Cortex of kidney (tissue), 1 donor: ENCODE results near the gene ADAMTS12.

Experiments
- DNase-seq: peaks from one replicate; lab custom pipeline; 2025; lab: John Stamatoyannopoulos, UW

Gene ADAMTS12

DNA sequence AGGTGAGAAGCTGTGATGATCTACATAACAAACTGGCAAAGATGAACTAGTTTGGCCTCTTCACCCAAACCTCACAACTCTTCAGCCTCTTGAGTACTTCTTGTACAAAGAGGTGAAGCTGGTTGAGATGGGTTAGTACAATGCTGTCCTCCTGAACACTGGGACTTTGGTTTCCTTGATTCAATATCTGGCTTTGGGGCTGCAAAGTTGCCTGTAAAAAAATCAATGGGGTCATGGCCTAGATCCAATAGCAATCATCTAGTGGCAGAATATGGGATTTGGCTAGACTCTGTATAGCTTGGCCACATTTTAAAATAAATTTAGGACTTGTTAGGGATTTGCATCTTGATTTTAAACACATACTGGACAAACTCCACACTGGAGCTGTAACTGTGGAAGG is 179.1 kb downstream of the ADAMTS12 start:
- no peak for DNase-seq

DNA sequence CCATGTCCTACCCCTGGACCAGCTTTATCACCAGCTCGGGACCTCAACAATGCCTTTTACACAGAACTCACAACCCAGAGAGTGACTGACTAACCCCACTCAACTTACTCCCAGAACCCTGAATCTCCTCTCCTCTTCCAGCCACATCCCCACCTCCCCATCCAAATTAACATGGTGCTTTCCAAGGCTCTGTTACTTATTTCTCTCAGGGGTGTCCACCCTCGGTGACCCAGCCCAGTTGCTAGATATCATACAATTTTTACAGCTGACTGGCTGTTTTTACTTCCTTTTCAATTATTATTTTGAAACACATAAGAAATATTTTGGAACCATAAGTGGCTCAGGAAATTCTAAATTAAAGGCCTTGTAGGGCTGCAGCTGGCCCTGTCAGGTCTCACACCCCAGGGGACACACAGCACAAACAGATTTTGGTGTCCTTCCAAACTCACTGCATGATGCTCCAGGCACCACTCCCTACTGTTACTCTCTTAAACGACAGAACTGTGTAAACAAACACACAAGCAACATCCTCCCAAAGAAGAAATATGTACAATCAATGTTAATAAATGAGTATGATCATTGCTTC is 180.6 kb downstream of the ADAMTS12 start:
- DNase-seq, result no peak

DNA sequence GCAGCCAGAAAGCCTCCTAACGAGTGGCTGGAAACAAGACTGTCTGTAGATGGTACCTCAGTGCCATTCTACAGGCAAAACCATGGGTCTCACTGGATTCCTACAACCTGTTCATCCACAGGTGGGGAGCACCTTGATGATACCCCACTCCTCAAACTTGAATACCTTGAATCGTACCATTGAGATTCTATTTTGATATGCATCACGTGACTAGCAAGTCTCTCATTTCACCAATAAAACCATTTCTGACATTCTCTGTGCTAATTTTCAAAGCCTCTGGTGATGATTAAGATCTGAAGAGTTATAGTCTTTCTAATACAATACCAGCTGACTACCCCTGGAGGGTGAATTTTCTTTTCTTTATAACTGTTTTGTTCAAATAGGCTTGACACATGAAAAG is 188.9 kb downstream of the ADAMTS12 start:
- no peak for DNase-seq

DNA sequence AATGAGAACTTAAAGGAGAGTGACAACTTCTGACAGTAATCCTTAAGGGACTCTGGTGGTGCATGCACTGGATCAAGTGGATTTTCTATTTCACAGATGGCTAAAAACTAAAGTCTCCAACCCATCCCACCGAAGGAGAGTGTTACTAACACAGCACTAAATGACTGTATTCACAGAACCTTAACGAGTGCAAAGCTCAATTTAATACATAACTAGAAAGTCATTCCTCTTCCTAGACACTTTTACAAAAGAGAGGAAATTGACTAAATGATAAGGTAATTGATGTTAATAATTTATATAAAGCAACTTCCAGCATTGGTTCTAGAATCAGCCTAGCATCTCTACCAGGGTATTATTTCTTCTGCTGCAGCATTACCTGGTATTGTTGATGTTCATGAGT is 189.8 kb downstream of the ADAMTS12 start:
- no peak for DNase-seq

DNA sequence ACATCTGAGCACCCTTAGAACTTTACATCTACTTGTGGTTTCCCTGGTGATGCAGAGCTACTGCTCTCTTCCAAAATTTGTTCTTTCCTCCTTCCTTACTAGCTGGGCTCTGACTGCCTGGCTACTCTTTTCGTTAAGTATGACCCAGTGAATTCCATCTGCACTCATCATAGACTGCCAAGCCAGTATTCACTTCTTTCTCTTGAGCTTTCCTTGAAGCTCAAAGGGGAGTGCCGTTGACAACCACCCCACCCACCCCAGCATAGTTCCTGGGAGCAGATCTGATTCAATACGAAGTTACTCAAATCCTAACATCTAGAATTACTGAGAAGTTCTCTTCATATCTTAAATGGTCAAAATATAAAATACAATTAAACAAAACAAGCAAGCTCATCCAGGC is 190.5 kb downstream of the ADAMTS12 start:
- no peak for DNase-seq

DNA sequence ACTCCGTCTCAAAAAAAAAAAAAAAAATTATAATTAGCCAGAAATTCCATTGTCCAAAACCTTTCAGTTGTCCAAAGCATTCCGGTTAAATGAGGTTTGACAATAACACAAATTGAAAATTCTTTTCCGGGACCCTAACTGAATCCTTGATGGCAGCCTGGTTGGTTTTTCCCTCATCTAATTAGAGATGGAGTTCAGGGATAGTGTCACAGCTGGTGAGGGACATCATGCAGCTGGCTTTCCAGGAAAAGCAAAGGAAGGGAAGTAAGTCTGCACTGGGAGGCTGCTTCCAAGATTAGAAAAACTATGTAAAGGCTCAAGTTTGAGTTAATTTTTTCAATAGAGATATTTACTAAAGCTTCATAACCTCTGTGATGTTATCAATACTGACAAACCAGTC is 195.4 kb downstream of the ADAMTS12 start:
- no peak for DNase-seq

DNA sequence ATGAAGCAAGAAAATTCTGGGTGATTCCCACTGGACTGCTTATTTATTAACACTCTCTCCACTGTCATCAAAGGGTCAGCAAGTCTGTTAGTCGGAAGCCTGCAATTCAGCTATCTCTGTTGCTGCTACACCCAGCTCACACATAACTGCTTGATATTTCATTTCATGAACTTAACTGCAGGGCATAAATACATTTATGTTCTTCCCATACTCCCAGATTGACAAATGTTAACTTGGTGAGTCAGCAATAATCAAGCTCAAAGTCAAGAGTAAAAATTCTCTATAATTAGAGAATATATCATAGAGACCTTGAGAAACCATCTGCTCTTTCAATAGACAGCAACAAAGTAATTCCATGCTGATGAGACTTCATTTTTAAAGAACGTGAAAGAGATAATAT is 198.8 kb downstream of the ADAMTS12 start:
- no peak for DNase-seq

DNA sequence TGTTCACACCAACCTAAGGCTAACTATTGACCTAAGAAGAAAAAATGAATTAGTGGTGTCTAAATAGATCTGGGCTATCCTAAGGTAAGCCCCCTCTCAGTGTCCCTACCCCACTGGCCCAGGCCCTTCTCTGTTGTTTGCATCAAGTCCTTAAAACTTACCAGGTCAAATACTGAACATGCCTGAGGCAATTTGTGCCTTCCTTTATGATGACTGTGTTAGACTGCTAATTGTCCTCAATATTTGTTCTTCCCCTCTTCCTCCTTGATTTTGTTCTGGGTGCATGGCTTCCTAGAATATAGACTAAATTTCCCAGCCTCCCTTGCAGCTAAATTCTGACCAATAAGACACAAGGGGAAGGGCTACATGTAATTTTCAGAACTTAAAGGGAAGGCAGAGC is 199.9 kb downstream of the ADAMTS12 start:
- no peak for DNase-seq

DNA sequence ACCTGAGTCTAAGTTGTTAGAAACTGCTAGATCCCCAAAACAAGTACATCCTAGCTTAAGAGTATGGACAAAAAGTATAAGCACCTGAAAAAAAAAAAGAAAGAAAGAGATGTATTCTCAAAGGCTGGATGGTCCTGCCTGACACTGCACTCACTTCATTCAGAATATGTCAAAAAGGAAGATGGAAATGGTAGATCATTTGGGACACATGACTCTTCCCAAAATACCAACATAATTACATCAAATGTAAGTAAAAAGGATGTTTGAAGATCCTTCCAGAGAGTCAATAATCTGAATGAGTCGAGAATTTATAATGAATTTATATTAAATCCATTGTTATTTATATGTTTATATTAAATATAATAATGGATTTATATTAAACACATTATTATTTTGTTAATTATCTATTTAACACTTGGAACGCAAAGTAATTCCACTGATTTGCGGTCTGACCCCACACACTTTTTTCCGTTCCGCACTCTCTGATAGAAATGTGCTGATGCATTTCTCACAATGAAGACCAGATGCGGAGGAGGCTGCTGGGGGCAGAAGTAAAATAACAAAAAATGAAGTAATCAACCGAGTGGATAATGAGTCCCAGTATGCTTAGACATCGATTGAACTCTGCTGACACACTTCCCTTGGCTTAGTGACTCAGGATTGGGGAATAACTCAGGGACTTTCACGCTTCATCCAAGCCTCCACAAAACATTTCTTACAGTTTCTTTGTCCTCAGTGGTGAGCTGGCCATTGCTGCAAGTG is 201.2 kb downstream of the ADAMTS12 start:
- DNase-seq, result no peak

DNA sequence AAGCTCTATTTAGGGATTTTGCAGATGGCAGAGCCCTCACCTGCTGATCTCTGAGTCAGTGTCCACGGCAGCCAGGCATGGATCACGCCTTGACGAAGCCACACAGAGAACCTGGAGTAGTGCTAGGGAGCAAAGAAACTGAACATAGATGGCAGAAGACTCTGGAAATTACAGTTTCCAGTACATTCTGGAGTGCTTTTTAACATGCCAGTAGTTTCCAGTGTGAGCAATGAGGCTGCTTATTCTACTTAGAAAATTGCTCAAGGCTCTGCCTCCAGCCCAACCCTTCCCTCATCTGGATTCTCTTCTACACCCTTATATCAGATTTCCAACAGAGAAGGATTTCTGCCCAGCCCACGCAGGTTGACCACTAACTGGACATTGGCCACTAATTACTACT is 203.3 kb downstream of the ADAMTS12 start:
- no peak for DNase-seq

DNA sequence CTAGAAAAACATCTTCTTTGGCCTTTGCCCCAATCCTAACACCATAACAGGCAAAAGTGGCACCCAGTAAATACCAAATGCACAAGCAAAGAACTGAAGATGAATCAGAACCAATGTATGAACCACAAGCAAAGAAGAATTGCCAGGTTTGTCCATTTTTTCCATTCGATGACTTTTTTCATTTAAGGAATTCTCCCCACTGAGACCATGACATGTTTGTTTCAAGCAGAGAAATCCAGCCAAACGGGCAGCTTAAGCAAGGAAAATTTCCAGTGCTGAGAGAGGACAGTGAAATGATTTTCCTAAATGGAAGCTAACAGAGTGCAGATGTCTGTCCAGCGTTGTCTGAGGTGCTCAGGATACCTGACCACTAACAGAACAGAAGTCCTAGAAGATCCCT is 203.7 kb downstream of the ADAMTS12 start:
- DNase-seq, result no peak

DNA sequence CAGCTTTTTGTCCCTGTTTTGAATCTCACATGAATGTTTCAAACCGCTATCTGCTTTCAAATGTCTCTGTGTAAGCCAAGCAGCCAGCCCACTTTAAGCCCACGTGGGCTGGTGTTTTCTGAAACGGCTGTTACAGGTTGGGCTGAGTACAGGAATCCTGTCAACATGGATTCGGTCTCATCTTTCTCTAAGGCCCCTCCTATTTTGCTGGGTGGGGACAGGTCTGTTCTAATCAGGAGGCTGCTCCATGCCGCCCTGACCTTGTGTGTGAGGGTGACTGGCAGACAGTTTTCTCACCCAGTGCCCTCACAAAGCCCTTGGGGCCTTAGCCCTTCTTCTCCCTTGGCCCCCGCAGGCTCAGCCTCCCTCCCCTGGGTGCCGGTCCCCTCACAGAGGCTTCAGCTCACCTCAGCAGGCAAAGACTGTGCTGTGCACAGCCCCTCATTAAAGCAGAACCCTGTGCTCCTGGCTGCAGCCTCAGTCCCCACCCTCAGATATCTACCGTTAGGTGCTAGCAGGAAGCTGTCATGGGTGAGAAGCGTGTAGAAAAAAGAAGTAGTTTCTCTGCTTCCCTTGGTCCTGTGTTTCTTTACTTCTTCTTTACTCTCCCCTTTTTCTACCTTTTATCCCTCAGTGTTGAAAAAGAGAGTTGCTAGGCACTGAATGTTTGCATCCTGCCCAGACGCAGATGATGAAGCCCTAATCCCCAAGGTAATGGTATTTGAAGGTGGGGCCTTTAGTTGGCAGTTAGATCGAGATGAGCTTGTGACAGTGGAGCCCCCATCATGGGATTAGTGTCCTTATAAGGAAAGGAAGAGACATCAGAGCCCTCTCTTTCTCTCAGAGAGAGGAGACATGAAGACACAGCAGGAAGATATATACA is 205.7 kb downstream of the ADAMTS12 start:
- DNase-seq, result no peak

DNA sequence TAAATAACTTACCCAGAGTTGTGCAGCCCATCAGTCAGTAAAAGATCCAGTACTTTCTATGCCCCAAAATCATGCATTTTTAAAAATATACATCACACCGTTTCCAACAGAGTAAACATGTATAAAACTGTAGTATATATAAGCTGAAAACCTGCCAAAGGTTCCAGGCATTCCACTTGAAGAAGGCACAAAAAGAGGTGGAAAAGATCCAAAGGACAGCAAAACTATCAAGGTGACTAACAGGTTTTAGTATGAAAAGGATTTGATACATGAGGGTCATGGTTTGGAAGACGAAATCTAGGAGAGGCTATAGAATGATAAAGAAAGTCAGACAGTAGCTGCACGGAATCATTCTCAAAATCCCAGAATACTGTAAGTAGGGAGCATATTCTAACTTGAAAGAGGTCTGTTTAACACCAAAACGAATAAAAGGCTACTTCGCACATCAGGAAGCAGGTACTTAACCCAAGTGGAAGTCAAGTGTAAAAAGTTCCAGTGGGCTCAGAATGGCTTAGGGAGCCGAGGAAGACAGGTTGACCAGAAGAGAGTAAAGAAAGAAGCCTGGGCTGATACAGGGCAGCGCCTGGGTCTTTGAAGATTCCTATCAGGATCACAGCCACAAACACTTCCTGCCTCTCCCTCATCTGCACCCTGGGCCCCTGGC is 207.2 kb downstream of the ADAMTS12 start:
- DNase-seq, result no peak

DNA sequence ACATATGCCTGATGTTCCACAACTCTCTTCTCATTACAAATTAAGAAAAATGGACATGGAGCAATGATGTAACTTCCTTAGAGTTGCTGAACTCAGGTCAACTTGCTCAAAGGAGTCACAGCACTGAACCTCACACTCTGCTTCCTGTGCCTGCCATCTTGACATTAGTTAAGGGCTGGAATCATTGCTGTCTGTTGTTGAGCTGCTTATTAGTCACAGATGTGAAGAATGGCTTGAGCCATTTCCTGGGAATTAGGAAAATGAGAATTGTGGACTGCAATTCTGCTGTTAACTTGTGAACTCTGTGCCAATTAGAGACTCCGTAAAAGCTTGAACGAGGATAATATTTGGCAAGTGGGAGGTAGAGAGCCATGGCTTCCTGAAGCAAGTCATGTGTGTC is 212.0 kb downstream of the ADAMTS12 start:
- no peak for DNase-seq

DNA sequence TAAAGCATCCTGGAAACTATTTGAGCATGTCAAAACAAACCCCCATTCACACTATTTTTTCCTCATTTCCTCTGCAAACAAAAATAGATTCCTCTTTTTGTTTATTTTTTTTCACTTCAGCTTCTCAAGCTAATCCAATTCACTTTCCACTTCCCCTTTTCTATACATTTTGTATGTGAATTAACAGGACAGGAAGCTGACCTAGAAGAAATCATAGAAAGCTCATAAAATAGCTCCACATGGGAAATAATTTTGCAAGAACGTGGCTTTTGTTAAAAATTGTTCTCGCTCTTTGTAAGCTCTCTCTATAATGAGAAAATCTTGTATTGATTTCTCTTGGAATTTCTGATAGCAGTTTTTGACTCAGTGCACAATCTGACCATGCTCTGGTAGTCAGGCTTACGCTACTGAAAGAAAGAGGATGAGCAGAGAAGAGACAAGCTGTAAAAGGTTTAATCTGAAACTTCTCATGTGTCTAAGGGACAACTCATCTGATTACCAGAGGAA is 215.8 kb downstream of the ADAMTS12 start:
- no peak for DNase-seq

DNA sequence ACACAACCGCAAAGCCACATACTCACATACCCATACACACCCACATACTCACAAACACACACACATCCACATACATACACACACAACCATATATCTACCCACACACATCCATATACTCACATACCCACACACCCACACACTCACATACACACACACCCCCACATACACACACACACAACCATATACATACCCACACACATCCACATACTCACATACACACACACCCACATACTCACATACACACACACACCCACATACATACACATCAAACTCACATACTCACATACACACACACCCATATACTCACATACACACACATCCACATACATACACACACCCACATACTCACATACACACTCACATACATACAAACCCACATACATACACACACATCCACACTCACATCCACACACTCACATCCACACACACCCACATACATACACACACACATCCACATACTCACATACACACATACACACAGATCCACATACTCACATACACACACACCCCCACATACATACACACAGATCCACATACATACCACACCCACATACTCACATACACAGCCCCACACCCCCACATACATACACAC is 220.0 kb downstream of the ADAMTS12 start:
- no peak for DNase-seq

DNA sequence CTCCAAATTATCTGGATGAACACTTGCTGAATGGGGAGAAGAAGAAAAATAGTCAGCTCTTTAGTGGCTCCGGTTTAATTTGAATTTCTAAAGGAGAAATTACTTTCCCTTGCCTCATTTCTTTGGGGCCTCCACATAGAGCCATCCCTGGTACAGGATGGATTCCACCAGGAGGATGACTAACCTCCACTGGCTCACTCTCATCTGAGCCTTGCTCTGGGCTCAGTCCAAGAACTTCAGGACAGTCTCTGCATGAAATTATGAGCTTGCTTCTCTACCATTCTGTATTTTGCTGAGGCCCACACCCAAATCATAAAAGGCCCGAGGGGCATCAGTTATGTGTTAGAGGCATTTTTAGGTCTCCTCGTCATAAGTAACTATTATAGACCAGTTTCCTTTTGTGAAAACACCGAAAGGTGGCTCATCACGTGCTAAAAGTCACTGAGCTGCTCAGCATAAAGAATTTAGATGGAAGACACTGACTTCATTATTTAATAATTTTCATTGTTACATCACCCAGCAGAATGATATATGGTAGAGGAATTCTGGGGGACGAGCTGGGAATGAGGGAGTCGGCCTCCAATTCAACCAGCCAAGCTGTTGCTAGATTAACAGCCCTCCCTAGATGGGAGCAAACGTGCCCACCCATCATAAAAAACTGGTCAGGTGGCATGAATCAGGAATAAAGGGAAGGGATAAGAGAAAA is 228.9 kb downstream of the ADAMTS12 start:
- no peak for DNase-seq

DNA sequence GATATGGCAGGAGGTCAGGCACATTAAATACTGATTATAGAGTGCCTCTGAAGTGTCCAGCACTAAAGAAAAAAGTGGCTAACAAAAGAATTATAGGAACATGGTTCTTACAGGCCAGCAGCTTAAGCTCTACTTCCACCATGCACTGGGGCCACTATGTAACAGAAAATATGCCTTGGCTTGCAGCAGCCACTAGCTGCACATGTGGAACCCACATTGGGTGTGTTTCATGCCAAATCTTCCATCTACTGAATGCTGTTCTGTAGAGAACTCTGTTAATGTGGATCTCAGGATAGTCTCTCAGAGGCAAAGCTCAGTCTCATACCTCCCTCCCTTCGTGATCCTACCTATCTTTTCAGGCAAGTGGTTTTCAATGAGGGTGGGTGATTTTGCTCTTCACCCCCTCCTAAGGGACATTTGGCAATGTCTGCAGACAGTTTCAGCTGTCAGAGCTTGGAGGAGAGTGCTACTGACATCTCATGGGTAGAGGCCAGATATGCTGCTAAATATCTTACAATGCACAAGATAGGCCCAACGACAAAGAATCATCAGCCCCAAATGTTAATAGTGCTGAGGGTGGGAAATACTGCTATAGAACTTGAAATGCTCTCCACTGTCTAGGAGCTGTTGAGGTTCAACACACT is 232.1 kb downstream of the ADAMTS12 start:
- DNase-seq, result no peak

DNA sequence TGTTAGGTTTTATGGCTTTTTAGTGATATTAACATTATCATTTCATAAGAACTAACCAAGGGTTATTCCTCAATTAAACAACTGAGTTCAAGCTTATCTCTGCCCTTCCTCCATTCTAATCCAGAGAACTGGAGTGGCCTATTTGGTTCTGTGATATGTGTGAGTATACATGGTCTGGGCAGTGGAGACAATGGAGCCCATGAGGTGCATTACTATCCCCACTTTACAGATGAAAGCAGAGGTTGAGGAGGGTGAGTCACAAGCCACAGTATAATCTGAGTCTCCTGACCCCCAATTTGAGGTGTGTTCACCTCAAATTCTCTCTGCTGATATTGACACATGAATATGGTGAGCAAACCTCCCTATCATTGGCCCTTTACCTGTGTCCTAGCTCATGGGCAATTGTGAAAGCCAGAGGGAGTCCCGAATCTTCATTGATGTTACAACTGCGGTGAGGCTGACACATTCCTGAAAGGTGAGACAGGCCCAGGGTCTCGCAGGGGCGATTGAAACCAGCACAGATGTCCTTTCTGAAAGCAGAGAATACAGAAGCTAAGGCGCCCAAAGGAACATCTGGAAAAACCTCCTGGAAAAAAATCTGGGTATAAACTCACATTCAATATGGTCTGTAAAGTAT is 233.9 kb downstream of the ADAMTS12 start:
- no peak for DNase-seq

DNA sequence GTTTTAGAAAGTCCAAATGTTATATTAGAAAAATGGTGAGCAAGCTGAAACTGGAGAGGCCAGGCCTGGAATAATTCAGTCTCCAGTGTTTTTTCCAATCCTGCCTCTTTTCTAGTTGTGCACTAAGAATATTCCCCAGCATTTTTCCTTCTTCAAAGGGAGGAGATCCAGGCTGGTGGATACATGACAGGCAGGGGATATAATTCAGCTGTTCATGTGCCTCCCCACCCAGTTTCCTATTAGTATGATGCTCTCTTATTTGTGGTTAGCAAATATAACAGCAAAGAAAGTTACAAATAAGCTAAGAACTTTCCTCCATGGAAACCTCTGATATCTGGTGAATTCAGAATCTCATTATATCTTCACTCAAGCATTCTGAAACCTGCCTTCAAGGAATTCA is 234.6 kb downstream of the ADAMTS12 start:
- no peak for DNase-seq
